Measurements from ENCODE around the gene MAST1.
"Not testable (repeated sequence)": the region's sequence is repeated elsewhere in the genome, so short reads cannot be mapped to it uniquely, and the experiment has no call there.

MAST1 gene

DNA sequence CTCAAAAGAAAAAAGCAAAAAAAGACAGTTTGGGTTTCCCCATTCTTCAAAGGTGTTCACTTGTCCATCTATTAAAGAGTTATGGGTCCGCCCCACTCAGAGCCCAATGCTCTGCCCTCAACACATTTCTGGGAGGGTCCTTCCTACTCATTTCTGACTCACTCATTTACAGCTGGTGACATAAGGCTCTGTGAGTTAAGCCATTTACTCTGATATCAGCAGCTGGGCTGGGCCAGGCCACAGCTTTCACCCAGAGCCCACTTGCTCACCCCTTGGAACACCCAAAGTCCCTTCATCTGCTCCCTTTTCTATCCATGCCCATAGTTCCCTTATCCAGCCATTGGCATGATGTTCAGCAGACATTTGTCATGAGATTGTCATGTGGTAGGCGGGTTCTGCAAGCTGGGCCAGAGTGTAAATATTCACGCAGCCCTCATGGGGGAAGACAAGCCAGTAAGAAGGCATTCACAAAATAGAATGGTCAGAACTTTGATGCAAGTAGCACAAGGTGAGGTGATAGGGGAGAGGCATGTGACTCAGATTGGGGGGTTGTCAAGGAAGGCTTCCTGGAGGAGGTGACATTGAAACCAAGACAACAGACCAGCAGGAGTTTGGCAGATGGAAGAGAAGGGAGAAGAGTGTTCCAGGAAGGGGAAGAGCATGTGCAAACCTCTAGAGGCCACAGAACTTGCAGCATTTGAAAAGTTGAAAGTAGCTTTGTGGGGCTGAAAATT is 5.9 kb downstream of the MAST1 start:
- peaks cover 3% of the 10 kb centered on the region for H3K4me1 ChIP-seq (ENCODE audit: low read depth, poor library complexity, severe bottlenecking)
- H3K4me2 ChIP-seq: no peak overlapping the region
- no peaks in the 10 kb centered on the region for H3K27me3 ChIP-seq (ENCODE audit: insufficient read depth, low read depth)
- H3K79me2 ChIP-seq (ENCODE audit: insufficient read depth, low read depth): no peaks in the 10 kb centered on the region
- H3K9ac ChIP-seq: no peak overlapping the region
- H3K36me3 ChIP-seq (ENCODE audit: insufficient read depth): no peaks in the 10 kb centered on the region
- no peak overlapping the region for H3K27ac ChIP-seq
- no peaks in the 10 kb centered on the region for H4K20me1 ChIP-seq (ENCODE audit: insufficient read depth)
- H2AFZ ChIP-seq (ENCODE audit: low read depth): no peak overlapping the region
- TF ChIP-seq CTCF (conservative IDR thresholded peaks at IDR 0.05; ENCODE audit: low read depth, low read length): no peak
- no peak overlapping the region for H3K4me3 ChIP-seq (IDR thresholded peaks at IDR 0.05; ENCODE audit: insufficient read depth, low read depth, low read length)

- H3K27ac ChIP-seq; H2AFZ ChIP-seq (ENCODE audit: low read depth); H3K79me2 ChIP-seq (ENCODE audit: insufficient read depth, low read depth); H3K4me3 ChIP-seq (IDR thresholded peaks at IDR 0.05; ENCODE audit: insufficient read depth, low read depth, low read length); H3K27me3 ChIP-seq (ENCODE audit: insufficient read depth, low read depth); H3K36me3 ChIP-seq (ENCODE audit: insufficient read depth); H3K4me1 ChIP-seq (ENCODE audit: low read depth, poor library complexity, severe bottlenecking); H3K9ac ChIP-seq; H4K20me1 ChIP-seq (ENCODE audit: insufficient read depth); H3K4me2 ChIP-seq: not testable (repeated sequence)
Measured at GRCh38 chr19:12846613-12847012, 8.3 kb downstream of the MAST1 start.

DNA sequence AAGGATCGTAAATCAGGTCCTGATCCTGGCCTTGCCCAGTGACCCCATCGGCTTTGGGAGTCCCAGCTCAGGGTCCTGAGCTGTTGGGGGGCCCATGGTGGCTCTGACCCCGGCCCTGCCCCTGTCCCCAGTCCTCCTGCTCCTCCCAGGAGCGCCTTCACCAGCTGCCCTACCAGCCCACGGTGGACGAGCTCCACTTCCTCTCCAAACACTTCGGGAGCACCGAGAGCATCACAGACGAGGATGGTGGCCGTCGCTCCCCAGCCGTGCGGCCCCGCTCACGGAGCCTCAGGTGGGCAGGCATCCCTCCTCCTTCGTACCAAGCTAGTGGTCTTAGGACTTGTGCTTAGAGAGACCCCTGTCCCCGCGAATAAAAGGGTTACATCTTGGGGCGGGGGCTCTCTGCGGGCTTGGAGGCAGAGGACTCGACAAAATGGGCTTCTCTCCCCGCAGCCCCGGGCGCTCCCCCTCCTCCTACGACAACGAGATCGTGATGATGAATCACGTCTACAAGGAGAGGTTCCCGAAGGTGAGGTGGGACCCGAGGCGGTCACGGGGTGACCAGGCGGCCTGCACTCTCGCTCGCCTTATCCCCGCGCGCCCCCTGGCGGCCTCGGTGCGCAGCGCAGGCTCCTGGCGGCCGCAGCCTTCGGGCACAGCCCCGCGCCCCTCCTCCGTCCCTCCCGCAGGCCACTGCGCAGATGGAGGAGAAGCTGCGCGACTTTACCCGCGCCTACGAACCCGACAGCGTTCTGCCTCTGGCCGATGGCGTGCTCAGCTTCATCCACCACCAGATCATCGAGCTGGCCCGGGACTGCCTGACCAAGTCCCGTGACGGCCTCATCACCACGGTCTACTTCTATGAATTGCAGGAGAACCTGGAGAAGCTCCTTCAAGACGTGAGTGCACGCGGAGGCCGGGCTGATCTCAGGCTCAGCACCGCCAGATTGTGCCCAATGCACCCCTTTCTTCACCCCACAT is 9.1 kb downstream of the MAST1 start:
- peaks cover 3% of the 10 kb centered on the region for H3K4me1 ChIP-seq (ENCODE audit: low read depth, poor library complexity, severe bottlenecking)
- no peaks in the 10 kb centered on the region for H4K20me1 ChIP-seq (ENCODE audit: insufficient read depth)
- H3K79me2 ChIP-seq (ENCODE audit: insufficient read depth, low read depth): no peaks in the 10 kb centered on the region
- H2AFZ ChIP-seq (ENCODE audit: low read depth): peak overlapping the region; percentile 63
- no peak overlapping the region; the same call in 1 of the 2 replicates for H3K9ac ChIP-seq
- no peaks in the 10 kb centered on the region for H3K36me3 ChIP-seq (ENCODE audit: insufficient read depth)
- H3K27me3 ChIP-seq (ENCODE audit: insufficient read depth, low read depth): no peaks in the 10 kb centered on the region
- no peak overlapping the region for H3K4me3 ChIP-seq (IDR thresholded peaks at IDR 0.05; ENCODE audit: insufficient read depth, low read depth, low read length)
- TF ChIP-seq CTCF (conservative IDR thresholded peaks at IDR 0.05; ENCODE audit: low read depth, low read length): peak; percentile 90
- peak overlapping the region; percentile 78 for H3K4me2 ChIP-seq
- H3K27ac ChIP-seq: no peak overlapping the region

DNA sequence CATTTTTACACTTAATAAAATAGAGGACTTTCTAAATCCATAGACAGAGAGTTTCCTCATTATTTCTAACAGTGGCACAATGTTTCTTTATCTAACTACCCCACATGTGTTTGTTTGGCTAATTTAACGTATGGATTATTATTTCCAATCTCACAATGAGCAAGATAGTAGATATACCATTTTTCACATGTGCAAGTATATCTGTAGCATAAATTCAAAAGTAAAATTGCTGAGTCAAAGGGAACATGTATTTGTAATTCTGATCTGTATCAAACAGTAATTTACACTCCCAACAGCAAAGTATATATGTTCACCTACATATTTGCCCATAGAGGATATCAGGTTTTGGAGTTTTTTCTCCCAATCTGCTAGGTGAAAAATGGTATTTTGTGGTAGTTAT is 18.3 kb downstream of the MAST1 start:
- H3K27ac ChIP-seq: no peak overlapping the region
- TF ChIP-seq CTCF (conservative IDR thresholded peaks at IDR 0.05; ENCODE audit: low read depth, low read length): no peak
- no peaks in the 10 kb centered on the region for H4K20me1 ChIP-seq (ENCODE audit: insufficient read depth)
- H3K9ac ChIP-seq: no peak overlapping the region
- no peaks in the 10 kb centered on the region for H3K79me2 ChIP-seq (ENCODE audit: insufficient read depth, low read depth)
- H3K4me3 ChIP-seq (IDR thresholded peaks at IDR 0.05; ENCODE audit: insufficient read depth, low read depth, low read length): no peak overlapping the region
- no peak overlapping the region for H2AFZ ChIP-seq (ENCODE audit: low read depth)
- no peaks in the 10 kb centered on the region for H3K4me1 ChIP-seq (ENCODE audit: low read depth, poor library complexity, severe bottlenecking)
- H3K36me3 ChIP-seq (ENCODE audit: insufficient read depth): no peaks in the 10 kb centered on the region
- no peaks in the 10 kb centered on the region for H3K27me3 ChIP-seq (ENCODE audit: insufficient read depth, low read depth)
- H3K4me2 ChIP-seq: no peak overlapping the region
